ENCODE data around the gene TMC2.
"Not testable (repeated sequence)": the region's sequence is repeated elsewhere in the genome, so short reads cannot be mapped to it uniquely, and the experiment has no call there.

TMC2 gene

GRCh38 chr20:2524709-2525506 is 11.5 kb upstream of the TMC2 start:
- peak; percentile 51 for DNase-seq (ENCODE audit: low spot score)
- POLR2A ChIA-PET (ENCODE audit: low non-redundant PET), result no interaction called here
- CTCF ChIA-PET, result interaction anchor here (0.6 to 2.3 kb wide), 18 partner anchors 8 to 1341 kb away, joined by 3 to 13 read pairs (median 4); partner anchors contain the start of genes NOP56 and ZNF343
- H3K27ac ChIP-seq, result peak overlapping the region; percentile 64
- peak; percentile 67 for TF ChIP-seq CTCF (conservative IDR thresholded peaks at IDR 0.05; ENCODE audit: low read depth)

GRCh38 chr20:2526218-2526583 is 10.2 kb upstream of the TMC2 start:
- H3K27ac ChIP-seq; POLR2A ChIA-PET (ENCODE audit: low non-redundant PET); DNase-seq (ENCODE audit: low spot score); CTCF ChIA-PET: not testable (repeated sequence)

GRCh38 chr20:2527762-2528161 is 8.6 kb upstream of the TMC2 start:
- H3K27ac ChIP-seq, result no peak overlapping the region
- TF ChIP-seq CTCF (conservative IDR thresholded peaks at IDR 0.05; ENCODE audit: low read depth), result no peak
- ChIA-PET CTCF (no interaction called here), POLR2A (ENCODE audit: low non-redundant PET) (no interaction called here)
- no peak for DNase-seq (ENCODE audit: low spot score)

- ChIA-PET CTCF (interaction anchor here (0.6 to 1.0 kb wide), 3 partner anchors 11 to 323 kb away, joined by 3 to 11 read pairs (median 3); no protein-coding TSS in a partner anchor), POLR2A (ENCODE audit: low non-redundant PET) (no interaction called here)
- no peak overlapping the region for H3K27ac ChIP-seq
- TF ChIP-seq CTCF (conservative IDR thresholded peaks at IDR 0.05; ENCODE audit: low read depth), result no peak
- DNase-seq (ENCODE audit: low spot score), result no peak
Measured at GRCh38 chr20:2528671-2529271, 7.6 kb upstream of the TMC2 start.

GRCh38 chr20:2533118-2533517 is 3.3 kb upstream of the TMC2 start:
- POLR2A ChIA-PET (ENCODE audit: low non-redundant PET), result no interaction called here
- no peak for TF ChIP-seq CTCF (conservative IDR thresholded peaks at IDR 0.05; ENCODE audit: low read depth)
- no peak for DNase-seq (ENCODE audit: low spot score)
- no peak overlapping the region for H3K27ac ChIP-seq
- CTCF ChIA-PET, result interaction anchor here (1.3 to 2.0 kb wide), 2 partner anchors 9 to 11 kb away, joined by 4 to 10 read pairs; no protein-coding TSS in a partner anchor

- no peak for DNase-seq (ENCODE audit: low spot score)
- no peak for TF ChIP-seq CTCF (conservative IDR thresholded peaks at IDR 0.05; ENCODE audit: low read depth)
- H3K27ac ChIP-seq, result no peak overlapping the region
- CTCF ChIA-PET, result no interaction called here
- POLR2A ChIA-PET (ENCODE audit: low non-redundant PET), result no interaction called here
Measured at GRCh38 chr20:2535711-2536559, 438 bp upstream of the TMC2 start.
